Naive thymus-derived CD4-positive, alpha-beta T cell (primary cell): ENCODE measurements around the gene TMEM134. TPM values are rescaled to one million over a fixed set of nuclear protein-coding genes. Genes with fewer than 3 reads are reported as not detected.

Experiments
- ATAC-seq: fragments of 150-1000 bp; cut with Tn5 transposase; 2 replicates; pipeline ENCODE4 v1.10.0; 2021; ENCODE audit warnings: mild to moderate bottlenecking, moderate library complexity
- CTCF ChIA-PET: fragments of 350-600 bp; sonication (Branson Sonifier 250); formaldehyde crosslinking; loops from one replicate; lab custom pipeline; 2021; ENCODE audit warnings: antibody characterized with exemption; lab: Charles Lee
- POLR2A ChIA-PET: fragments of 350-600 bp; sonication (Branson Sonifier 250); formaldehyde crosslinking; loops from one replicate; lab custom pipeline; 2021; ENCODE audit warnings: antibody characterized with exemption, inconsistent platforms; lab: Charles Lee
- DNase-seq, 9 donors: peaks; one replicate each; pipeline versions ENCODE4 v3.0.0 to v3.0.0-alpha.2; 2020 to 2022; ENCODE audit warnings: mixed read lengths in 1 of 9
- H3K27ac ChIP-seq: one replicate; pipeline ENCODE4 v1.7.0; 2013; ENCODE audit warnings: mild to moderate bottlenecking, low read depth, low read length, moderate library complexity
- H3K27me3 ChIP-seq, 2 donors: one replicate each; pipeline ENCODE4 v1.7.0; 2013; ENCODE audit warnings: low read length in 2 of 2, mild to moderate bottlenecking in 2 of 2, moderate library complexity in 2 of 2; ENCODE audit not compliant: control insufficient read depth in 2 of 2, insufficient read depth in 2 of 2
- H3K36me3 ChIP-seq, 3 experiments: 1 replicate in 2 of 3; 2 replicates in 1 of 3; pipeline ENCODE4 v1.7.0; 2013; ENCODE audit warnings: low read length in 3 of 3, mild to moderate bottlenecking in 3 of 3, moderate library complexity in 1 of 3; ENCODE audit not compliant: insufficient read depth in 3 of 3, control insufficient read depth in 2 of 3
- H3K4me1 ChIP-seq, 2 donors: one replicate each; pipeline ENCODE4 v1.7.0; 2013; ENCODE audit warnings: low read length in 2 of 2, mild to moderate bottlenecking in 2 of 2, moderate library complexity in 1 of 2; ENCODE audit not compliant: control insufficient read depth in 2 of 2, insufficient read depth in 2 of 2
- H3K4me3 ChIP-seq: 2 replicates; pipeline ENCODE4 v1.7.0; 2013; ENCODE audit warnings: mild to moderate bottlenecking, low read length
- H3K9me3 ChIP-seq, 3 experiments: 1 replicate in 2 of 3; 2 replicates in 1 of 3; pipeline ENCODE4 v1.7.0; 2013; ENCODE audit warnings: low read length in 3 of 3; ENCODE audit not compliant: control insufficient read depth in 2 of 3
- H3K27ac Mint-ChIP-seq, 9 donors: one replicate each; pipeline ENCODE4 v1.8.0; 2020 to 2022; ENCODE audit warnings: mixed read lengths in 9 of 9, mild to moderate bottlenecking in 8 of 9, moderate library complexity in 5 of 9, inconsistent platforms in 2 of 9
- H3K27me3 Mint-ChIP-seq, 5 donors: one replicate each; pipeline ENCODE4 v1.8.0; 2021 to 2022; ENCODE audit warnings: mixed read lengths in 5 of 5, mild to moderate bottlenecking in 1 of 5
- H3K36me3 Mint-ChIP-seq, 5 donors: one replicate each; pipeline ENCODE4 v1.8.0; 2020 to 2022; ENCODE audit warnings: mixed read lengths in 5 of 5, mild to moderate bottlenecking in 3 of 5, inconsistent platforms in 1 of 5
- H3K4me1 Mint-ChIP-seq, 7 donors: one replicate each; pipeline ENCODE4 v1.8.0; 2020 to 2022; ENCODE audit warnings: mixed read lengths in 7 of 7, mild to moderate bottlenecking in 3 of 7, inconsistent platforms in 1 of 7
- H3K4me3 Mint-ChIP-seq, 10 donors: one replicate each; pipeline ENCODE4 v1.8.0; 2020 to 2022; ENCODE audit warnings: mild to moderate bottlenecking in 10 of 10, mixed read lengths in 10 of 10, moderate library complexity in 6 of 10, inconsistent platforms in 2 of 10
- H3K9me3 Mint-ChIP-seq, 11 donors: one replicate each; pipeline ENCODE4 v1.8.0; 2020 to 2022; ENCODE audit warnings: mixed read lengths in 11 of 11, mild to moderate bottlenecking in 4 of 11, inconsistent platforms in 1 of 11, moderate library complexity in 1 of 11
- intact Hi-C, 2 donors: fragments of 100-400 bp; cut with micrococcal nuclease; formaldehyde crosslinking; loops; one replicate each; pipeline ENCODE4 v1.15.1; 2023
- microRNA-seq: library from miRNA; unstranded; fragments of <30 nt; microRNA quantifications from one replicate; pipeline ENCODE4 v1.2.0, GENCODE V29; 2022; ENCODE audit warnings: borderline microRNAs expressed
- polyA plus RNA-seq, 2 donors: library from polyadenylated mRNA; unstranded; fragments of 300-500 nt; fragmentation: Illumina TruSeq; gene quantifications; one replicate each; pipeline ENCODE4 v1.2.3, GENCODE V29; 2021
- total RNA-seq, 6 experiments: library from RNA in 5 of 6; stranded (reverse) in 5 of 6; gene quantifications; 1 replicate in 5 of 6; 2 replicates in 1 of 6; pipeline ENCODE4 v1.2.3 and lab custom pipeline; 2021 to 2026

TMEM134 gene
- total and polyA plus RNA-seq, 7 experiments from 2014 or later, result 52.4 to 143 (median 88.2) TPM

DNA sequence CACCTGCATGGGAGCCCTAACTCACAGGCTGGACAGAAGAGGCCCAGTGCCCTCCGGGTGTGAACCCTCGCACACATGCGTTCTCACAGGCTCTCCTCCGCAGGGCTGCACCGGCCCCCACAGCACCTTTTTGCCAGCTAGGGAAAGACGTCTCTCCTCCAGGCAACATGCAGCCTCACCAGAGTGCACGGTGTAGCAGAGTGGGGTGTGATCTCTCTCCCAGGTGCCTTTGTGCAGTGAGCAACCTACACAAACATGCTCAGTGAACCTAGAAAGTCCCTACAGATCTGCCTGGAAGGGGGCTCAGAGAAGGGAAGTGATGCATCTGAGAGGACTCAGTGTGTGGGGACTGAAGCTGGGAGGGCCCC is 57.3 kb downstream of the TMEM134 start:
- no peak for DNase-seq
- peak overlapping the region; percentile 87 for H3K27ac ChIP-seq
- intact Hi-C loops, result loop anchor here in 1 of 2 donors (1.0 kb wide), 1 partner anchor 8 kb away; no protein-coding TSS in a partner anchor
- H3K9me3 ChIP-seq, result no peaks in the 10 kb centered on the region
- no peaks in the 10 kb centered on the region for H3K27me3 ChIP-seq
- Mint-ChIP-seq H3K4me1 (peaks cover 55 to 93% (median 74%) of the 10 kb centered on the region in 7 donors), H3K27ac (peak overlapping the region in 7 of 9 donors; percentile 84 to 98 (median 92)), H3K4me3 (peak overlapping the region in 8 of 10 donors; percentile 43 to 100 (median 74)), H3K9me3 (no peaks in the 10 kb centered on the region), H3K36me3 (peaks cover 0 to 33% (median 8%) of the 10 kb centered on the region in 5 donors), H3K27me3 (peaks cover 0 to 19% (median 0%) of the 10 kb centered on the region in 5 donors)
- peaks cover 84 to 94% of the 10 kb centered on the region in 2 donors for H3K4me1 ChIP-seq
- no peak for ATAC-seq
- CTCF ChIA-PET, result interaction anchor here (0.9 to 2.5 kb wide), 4 partner anchors 9 to 71 kb away, joined by 3 to 21 read pairs (median 4); partner anchors contain the start of genes AIP, PPP1CA, PTPRCAP and TBC1D10C
- POLR2A ChIA-PET, result interaction anchor here (0.7 to 31.8 kb wide), 16 partner anchors 9 to 794 kb away, joined by 3 to 1530 read pairs (median 6); partner anchors contain the start of genes AIP, CABP4, POLD4 and PPP1CA
- H3K36me3 ChIP-seq, result peaks cover 0 to 5% (median 0%) of the 10 kb centered on the region in 3 experiments
- H3K4me3 ChIP-seq, result no peak overlapping the region

Small RNA genes within 50 kb of the gene (microRNA-seq; reads per million reads assigned to microRNA genes)
- not detected for gene MIR6752

Other genes with a start within 250 kb of the TMEM134 start
- gene GRK2, start 202.8 kb downstream of the TMEM134 start, total RNA-seq, result 100 to 1,000 TPM; 305 to 399 (median 322) TPM
- gene GRK2, start 202.8 kb downstream of the TMEM134 start, polyA plus RNA-seq, result 10 to 100 TPM; 18.5 to 38.0 TPM
- 100 to 1,000 TPM; 161 to 286 (median 191) TPM for gene ANKRD13D, start 179.9 kb downstream of the TMEM134 start, total RNA-seq
- gene ANKRD13D, start 179.9 kb downstream of the TMEM134 start, polyA plus RNA-seq, result 10 to 100 TPM in 1 of 2 donors, 1 to 10 TPM in 1; 6.3 to 19.5 TPM
- gene SSH3, start 165.7 kb downstream of the TMEM134 start, total RNA-seq, result 10 to 100 TPM in 4 of 5 experiments, 1 to 10 TPM in 1; 8.8 to 23.8 (median 15.0) TPM
- gene SSH3, start 165.7 kb downstream of the TMEM134 start, polyA plus RNA-seq, result 1 to 10 TPM; 1.1 to 4.9 TPM
- 100 to 1,000 TPM in 1 of 5 experiments, 10 to 100 TPM in 4; 59.9 to 104 (median 76.1) TPM for gene POLD4, start 115.7 kb downstream of the TMEM134 start, total RNA-seq
- 100 to 1,000 TPM in 1 of 2 donors, 10 to 100 TPM in 1; 98.9 to 116 TPM for gene POLD4, start 115.7 kb downstream of the TMEM134 start, polyA plus RNA-seq
- gene CLCF1, start 95.7 kb downstream of the TMEM134 start, total RNA-seq, result 1 to 10 TPM in 2 of 5 experiments, under 1 TPM in 3; 0.32 to 7.8 (median 0.70) TPM
- not detected for gene CLCF1, start 95.7 kb downstream of the TMEM134 start, polyA plus RNA-seq
- gene RAD9A, start 77.3 kb downstream of the TMEM134 start, total RNA-seq, result 10 to 100 TPM; 25.6 to 48.0 (median 45.0) TPM
- gene RAD9A, start 77.3 kb downstream of the TMEM134 start, polyA plus RNA-seq, result 1 to 10 TPM; 6.3 to 7.2 TPM
- 100 to 1,000 TPM in 4 of 5 experiments, 10 to 100 TPM in 1; 83.0 to 339 (median 122) TPM for gene PPP1CA, start 67.4 kb downstream of the TMEM134 start, total RNA-seq
- gene PPP1CA, start 67.4 kb downstream of the TMEM134 start, polyA plus RNA-seq, result 100 to 1,000 TPM; 350 to 363 TPM
- 100 to 1,000 TPM; 243 to 425 (median 346) TPM for gene TBC1D10C, start 65.2 kb downstream of the TMEM134 start, total RNA-seq
- gene TBC1D10C, start 65.2 kb downstream of the TMEM134 start, polyA plus RNA-seq, result 100 to 1,000 TPM; 225 to 366 TPM
- gene CARNS1, start 53.6 kb downstream of the TMEM134 start, total RNA-seq, result 10 to 100 TPM in 2 of 5 experiments, 1 to 10 TPM in 2, under 1 TPM in 1; 0.53 to 14.2 (median 5.1) TPM
- 1 to 10 TPM in 1 of 2 donors, under 1 TPM in 1; 0.97 to 1.4 TPM for gene CARNS1, start 53.6 kb downstream of the TMEM134 start, polyA plus RNA-seq
- gene RPS6KB2, start 40.8 kb downstream of the TMEM134 start, total RNA-seq, result 10 to 100 TPM; 61.9 to 83.9 (median 77.7) TPM
- 10 to 100 TPM; 45.2 to 46.6 TPM for gene RPS6KB2, start 40.8 kb downstream of the TMEM134 start, polyA plus RNA-seq
- gene PTPRCAP, start 31.6 kb downstream of the TMEM134 start, total RNA-seq, result 100 to 1,000 TPM; 134 to 357 (median 194) TPM
- 100 to 1,000 TPM; 498 to 670 TPM for gene PTPRCAP, start 31.6 kb downstream of the TMEM134 start, polyA plus RNA-seq
- gene CORO1B, start 25.8 kb downstream of the TMEM134 start, total RNA-seq, result 100 to 1,000 TPM in 1 of 5 experiments, 10 to 100 TPM in 4; 15.6 to 311 (median 28.5) TPM
- 10 to 100 TPM; 21.3 to 40.8 TPM for gene CORO1B, start 25.8 kb downstream of the TMEM134 start, polyA plus RNA-seq
- not detected for gene GPR152, start 16.5 kb downstream of the TMEM134 start, total RNA-seq
- 1 to 10 TPM; 1.4 to 1.5 TPM for gene GPR152, start 16.5 kb downstream of the TMEM134 start, polyA plus RNA-seq
- 10 to 100 TPM in 2 of 5 experiments, 1 to 10 TPM in 3; 2.5 to 17.1 (median 3.4) TPM for gene CABP4, start 13.9 kb downstream of the TMEM134 start, total RNA-seq
- 1 to 10 TPM; 1.2 to 2.3 TPM for gene CABP4, start 13.9 kb downstream of the TMEM134 start, polyA plus RNA-seq
- 100 to 1,000 TPM; 107 to 156 (median 137) TPM for gene AIP, start 13.8 kb upstream of the TMEM134 start, total RNA-seq
- gene AIP, start 13.8 kb upstream of the TMEM134 start, polyA plus RNA-seq, result 100 to 1,000 TPM; 137 to 205 TPM
- gene PITPNM1, start 36.1 kb upstream of the TMEM134 start, total RNA-seq, result 100 to 1,000 TPM in 3 of 5 experiments, 10 to 100 TPM in 2; 78.9 to 133 (median 112) TPM
- gene PITPNM1, start 36.1 kb upstream of the TMEM134 start, polyA plus RNA-seq, result 10 to 100 TPM in 1 of 2 donors, 1 to 10 TPM in 1; 9.5 to 30.8 TPM
- 100 to 1,000 TPM in 1 of 5 experiments, 10 to 100 TPM in 4; 31.0 to 168 (median 61.9) TPM for gene CDK2AP2, start 38.9 kb upstream of the TMEM134 start, total RNA-seq
- gene CDK2AP2, start 38.9 kb upstream of the TMEM134 start, polyA plus RNA-seq, result 10 to 100 TPM; 64.5 to 94.3 TPM
- gene CABP2, start 54.2 kb upstream of the TMEM134 start, total RNA-seq, result not detected
- gene CABP2, start 54.2 kb upstream of the TMEM134 start, polyA plus RNA-seq, result not detected
- gene GSTP1, start 114.6 kb upstream of the TMEM134 start, total RNA-seq, result 100 to 1,000 TPM in 4 of 5 experiments, 10 to 100 TPM in 1; 77.2 to 265 (median 139) TPM
- 100 to 1,000 TPM; 190 to 202 TPM for gene GSTP1, start 114.6 kb upstream of the TMEM134 start, polyA plus RNA-seq
- 100 to 1,000 TPM; 198 to 253 (median 212) TPM for gene NDUFV1, start 137.7 kb upstream of the TMEM134 start, total RNA-seq
- 100 to 1,000 TPM; 111 to 113 TPM for gene NDUFV1, start 137.7 kb upstream of the TMEM134 start, polyA plus RNA-seq
- 10 to 100 TPM in 1 of 5 experiments, 1 to 10 TPM in 4; 3.1 to 10.4 (median 4.0) TPM for gene NUDT8, start 160.7 kb upstream of the TMEM134 start, total RNA-seq
- gene NUDT8, start 160.7 kb upstream of the TMEM134 start, polyA plus RNA-seq, result 1 to 10 TPM; 3.3 to 3.7 TPM
- gene TBX10, start 170.5 kb upstream of the TMEM134 start, total RNA-seq, result not detected
- gene TBX10, start 170.5 kb upstream of the TMEM134 start, polyA plus RNA-seq, result not detected
- gene ACY3, start 181.5 kb upstream of the TMEM134 start, total RNA-seq, result under 1 TPM in 3 of 5 experiments, not detected in 2; 0.29 to 0.49 (median 0.42) TPM
- gene ACY3, start 181.5 kb upstream of the TMEM134 start, polyA plus RNA-seq, result under 1 TPM in 1 of 2 donors, not detected in 1; 0.57 TPM
- not detected for gene ALDH3B2, start 205.4 kb upstream of the TMEM134 start, total RNA-seq
- not detected for gene ALDH3B2, start 205.4 kb upstream of the TMEM134 start, polyA plus RNA-seq